Psoas muscle (tissue), 8 donors: ENCODE results near the gene RAF1. TPM values are rescaled to one million over a fixed set of nuclear protein-coding genes. Genes with fewer than 3 reads are reported as not detected.
A peak's percentile ranks its signal among the peaks of the same experiment; 100 is the strongest.

Source experiments
- ATAC-seq, 4 donors: fragments of 200-7000 bp; cut with Tn5 transposase; one replicate each; pipeline ENCODE4 v1.9.1; 2020; ENCODE audit warnings: moderate library complexity in 3 of 4, mild to moderate bottlenecking in 2 of 4
- DNase-seq, 2 donors: peaks; one replicate each; pipeline ENCODE4 v3.0.0-alpha.2; 2020
- H3K27ac ChIP-seq: fragments of 200-600 bp; one replicate; pipeline ENCODE4 v1.8.0; 2022
- H3K27me3 ChIP-seq, 3 donors: fragments of 200-600 bp in 1 of 3; one replicate each; pipeline versions ENCODE4 v1.6.1 to v1.8.0; 2013 to 2022; ENCODE audit warnings: low read length in 2 of 3, mild to moderate bottlenecking in 2 of 3, moderate library complexity in 1 of 3; ENCODE audit not compliant: insufficient read depth in 3 of 3
- H3K36me3 ChIP-seq, 2 donors: fragments of 200-600 bp in 1 of 2; one replicate each; pipeline versions ENCODE4 v1.6.1 to v1.8.0; 2013 to 2022; ENCODE audit warnings: low read depth in 1 of 2, mild to moderate bottlenecking in 1 of 2, moderate library complexity in 1 of 2; ENCODE audit not compliant: insufficient read depth in 1 of 2
- H3K4me1 ChIP-seq: fragments of 200-600 bp; one replicate; pipeline ENCODE4 v1.8.0; 2022
- H3K4me3 ChIP-seq: fragments of 200-600 bp; one replicate; pipeline ENCODE4 v1.8.0; 2022; ENCODE audit warnings: mild to moderate bottlenecking
- H3K9me3 ChIP-seq: fragments of 200-600 bp; one replicate; pipeline ENCODE4 v1.8.0; 2022
- WGBS, 3 donors: extraction: QIAGEN DNeasy Blood & Tissue Kit; methylation state at CpG; one replicate each; pipeline versions ENCODE4 v1.1.6 to v1.1.7; 2013; 5-methylcytosine and 5-hydroxymethylcytosine counted together
- intact Hi-C, 2 donors: fragments of 100-400 bp; cut with DNase I; formaldehyde crosslinking; loops; one replicate each; pipeline versions ENCODE4 v1.11.0 to v1.14.2; 2022
- polyA plus RNA-seq, 3 donors: library from polyadenylated mRNA; stranded (reverse); fragments of 200-250 nt; gene quantifications; one replicate each; pipeline ENCODE4 v1.2.3, GENCODE V29; 2013
- total RNA-seq, 4 donors: library from RNA; stranded (reverse); fragmentation: NEBNext Ultra II Directional in 2 of 4; extraction: Animal tissue kit (Norgen Biotek cat#: 25700) in 2 of 4; gene quantifications; one replicate each; pipeline versions ENCODE4 v1.2.1 to v1.2.4, GENCODE V29; 2021 to 2023
- TF ChIP-seq, protein P1 (sequence below): fragments of 200-600 bp; IDR thresholded peaks from one replicate; pipeline ENCODE4 v1.8.0; 2022; ENCODE audit warnings: antibody characterized with exemption
- donor health status: healthy with polysubstance abuse.
- donor health status: DM: no; HTN: no; CAD: no; lungs with moderate emphysema.
- donor health status: Bipolar disorder and iron deficiency.
- donor health status: healthy.
- donor health status: DM: yes; HTN: yes; CAD: no.
- donor health status: DM: no; HTN: no; CAD: no.
- donor health status: DM: no; HTN: no; CAD: no.
- donor health status: DM: yes; HTN: yes; CAD: no.

Gene RAF1
- total and polyA plus RNA-seq, 7 donors = 87.2 to 391 (median 155) TPM

DNA sequence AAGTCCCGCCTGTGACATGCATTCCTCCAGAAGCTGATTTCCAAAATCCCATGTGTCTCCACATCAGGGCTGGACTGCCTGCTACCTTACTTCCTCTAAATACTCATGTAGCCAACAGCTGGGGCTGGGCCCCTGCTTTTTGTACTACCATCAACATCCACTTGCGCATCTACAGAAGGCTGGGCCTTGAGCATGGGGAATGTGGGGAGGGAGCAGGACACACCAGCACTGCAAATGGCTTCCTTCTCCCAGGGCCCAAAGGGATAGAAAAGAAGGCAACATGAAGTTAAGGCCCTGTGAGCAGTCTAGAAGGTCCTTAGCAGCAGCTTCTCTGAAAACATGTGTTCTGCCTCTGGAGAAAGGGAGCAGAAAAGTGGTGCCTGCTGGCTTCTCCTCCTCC, 79.8 kb downstream of the RAF1 start:
- ATAC-seq (peak in 1 of 4 donors; percentile 4), DNase-seq (no peak)
- H3K36me3 ChIP-seq = peaks cover 3 to 97% of the 10 kb centered on the region in 2 donors
- peaks cover 19% of the 10 kb centered on the region for H3K4me1 ChIP-seq
- no peaks in the 10 kb centered on the region for H3K9me3 ChIP-seq
- H3K27ac ChIP-seq = no peak overlapping the region
- TF ChIP-seq, protein P1, sequence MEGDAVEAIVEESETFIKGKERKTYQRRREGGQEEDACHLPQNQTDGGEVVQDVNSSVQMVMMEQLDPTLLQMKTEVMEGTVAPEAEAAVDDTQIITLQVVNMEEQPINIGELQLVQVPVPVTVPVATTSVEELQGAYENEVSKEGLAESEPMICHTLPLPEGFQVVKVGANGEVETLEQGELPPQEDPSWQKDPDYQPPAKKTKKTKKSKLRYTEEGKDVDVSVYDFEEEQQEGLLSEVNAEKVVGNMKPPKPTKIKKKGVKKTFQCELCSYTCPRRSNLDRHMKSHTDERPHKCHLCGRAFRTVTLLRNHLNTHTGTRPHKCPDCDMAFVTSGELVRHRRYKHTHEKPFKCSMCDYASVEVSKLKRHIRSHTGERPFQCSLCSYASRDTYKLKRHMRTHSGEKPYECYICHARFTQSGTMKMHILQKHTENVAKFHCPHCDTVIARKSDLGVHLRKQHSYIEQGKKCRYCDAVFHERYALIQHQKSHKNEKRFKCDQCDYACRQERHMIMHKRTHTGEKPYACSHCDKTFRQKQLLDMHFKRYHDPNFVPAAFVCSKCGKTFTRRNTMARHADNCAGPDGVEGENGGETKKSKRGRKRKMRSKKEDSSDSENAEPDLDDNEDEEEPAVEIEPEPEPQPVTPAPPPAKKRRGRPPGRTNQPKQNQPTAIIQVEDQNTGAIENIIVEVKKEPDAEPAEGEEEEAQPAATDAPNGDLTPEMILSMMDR = no peak
- H3K27me3 ChIP-seq = no peaks in the 10 kb centered on the region
- 81 to 90% (median 83%) methylated on average over 2 of the region's 2 CpGs for WGBS, 3 donors
- no peak overlapping the region for H3K4me3 ChIP-seq
- intact Hi-C loops = no loop called here

DNA sequence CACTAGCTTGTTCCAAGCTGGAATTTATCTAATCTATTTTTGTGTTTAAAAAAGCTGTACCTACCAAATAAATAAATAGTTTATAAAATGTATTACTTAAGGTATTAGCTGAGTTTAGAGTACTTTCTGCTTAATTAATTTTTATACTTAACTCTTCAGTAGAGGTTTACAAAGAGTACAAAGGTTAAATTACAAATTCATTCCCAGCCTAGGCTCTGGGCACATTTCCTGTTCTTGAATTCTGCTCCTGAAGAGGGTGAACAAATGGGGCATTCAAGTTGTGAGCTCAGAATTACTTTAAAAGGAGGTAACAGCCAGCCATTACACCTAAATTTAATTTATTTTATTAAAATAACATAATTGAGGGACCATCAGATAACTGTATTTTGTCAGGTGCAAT, 80.6 kb downstream of the RAF1 start:
- TF ChIP-seq, protein P1 = no peak
- H3K36me3 ChIP-seq = peaks cover 3 to 97% of the 10 kb centered on the region in 2 donors
- intact Hi-C loops = no loop called here
- ATAC-seq (no peak), DNase-seq (no peak)
- no peaks in the 10 kb centered on the region for H3K27me3 ChIP-seq
- H3K9me3 ChIP-seq = no peaks in the 10 kb centered on the region
- H3K4me1 ChIP-seq = peaks cover 13% of the 10 kb centered on the region
- no peak overlapping the region for H3K4me3 ChIP-seq
- peak overlapping the region; percentile 6 for H3K27ac ChIP-seq

DNA sequence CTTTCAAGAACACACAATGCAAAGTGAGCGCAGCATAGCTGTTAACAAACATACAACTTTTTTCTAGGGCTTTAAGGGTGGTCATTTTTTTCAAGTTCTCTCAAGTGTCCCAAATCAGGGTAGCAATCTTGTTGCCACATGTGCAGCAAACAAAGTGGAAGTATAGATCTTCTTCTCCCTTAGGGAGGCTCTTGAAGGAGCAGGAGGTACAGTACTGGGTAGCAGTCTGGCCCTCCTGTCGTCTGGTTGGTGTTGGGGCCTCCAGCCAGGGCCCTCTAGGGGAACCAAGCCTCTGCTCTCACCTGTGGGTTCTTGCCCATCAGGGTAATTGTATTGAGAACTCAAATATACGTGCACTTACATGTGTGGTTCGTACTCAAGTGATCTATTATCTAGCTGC, 81.2 kb downstream of the RAF1 start:
- H3K9me3 ChIP-seq = no peaks in the 10 kb centered on the region
- no peaks in the 10 kb centered on the region for H3K27me3 ChIP-seq
- no peak overlapping the region for H3K4me3 ChIP-seq
- DNase-seq = no peak
- peaks cover 13% of the 10 kb centered on the region for H3K4me1 ChIP-seq
- intact Hi-C loops = no loop called here
- TF ChIP-seq, protein P1 = no peak
- H3K36me3 ChIP-seq = peaks cover 3 to 97% of the 10 kb centered on the region in 2 donors
- peak overlapping the region; percentile 6 for H3K27ac ChIP-seq
- ATAC-seq = no peak
- 70 to 88% (median 76%) methylated on average over 4 of the region's 4 CpGs for whole genome bisulfite sequencing, 3 donors

DNA sequence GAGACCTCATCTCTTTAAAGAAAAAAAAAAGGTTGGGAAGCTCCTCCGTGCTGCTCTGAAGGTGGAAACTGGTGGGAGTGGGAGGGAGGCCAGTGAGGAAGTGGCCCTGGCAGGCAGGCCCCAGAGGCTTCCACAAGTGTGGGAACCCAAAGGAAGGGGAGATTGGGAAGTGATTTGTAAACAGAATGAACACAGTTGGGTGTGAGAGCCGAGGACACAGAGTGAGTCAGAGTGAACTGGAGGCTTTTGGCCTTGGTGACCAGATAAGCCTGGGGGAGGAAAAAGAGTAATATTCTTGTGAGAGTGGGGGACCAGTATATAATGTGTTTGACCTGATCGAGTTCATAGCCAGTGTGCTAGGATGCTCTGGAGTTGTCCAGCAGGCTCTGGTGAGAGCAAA, 84.0 kb downstream of the RAF1 start:
- WGBS, 3 donors = 61 to 64% (median 63%) methylated on average over 3 of the region's 3 CpGs
- Histone ChIP-seq H3K27me3 (no peaks in the 10 kb centered on the region), H3K9me3 (no peaks in the 10 kb centered on the region), H3K4me3 (no peak overlapping the region), H3K4me1 (no peaks in the 10 kb centered on the region), H3K36me3 (peaks cover 11 to 99% of the 10 kb centered on the region in 2 donors), H3K27ac (no peak overlapping the region)
- intact Hi-C loops = no loop called here
- no peak for DNase-seq
- TF ChIP-seq, protein P1 = no peak
- ATAC-seq = peak in 1 of 4 donors; percentile 6

DNA sequence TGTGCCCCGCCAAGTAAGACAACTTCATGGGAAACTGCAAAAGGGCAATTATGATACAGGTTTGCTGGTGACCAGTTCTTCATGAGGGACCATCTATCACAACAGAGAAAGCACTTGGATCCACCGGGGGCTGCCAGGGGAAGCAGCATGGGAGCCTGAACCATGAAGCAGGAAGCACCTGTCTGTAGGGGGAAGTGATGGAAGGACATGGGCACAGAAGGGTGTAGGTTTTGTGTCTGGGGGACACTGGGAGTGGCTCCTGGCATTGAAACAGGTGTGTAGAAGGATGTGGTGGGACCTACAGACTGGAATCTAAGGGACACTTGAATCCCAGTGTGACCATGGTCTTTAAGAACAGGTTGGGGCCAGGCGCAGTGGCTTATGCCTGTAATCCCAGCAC, 84.5 kb downstream of the RAF1 start:
- Histone ChIP-seq H3K9me3 (no peaks in the 10 kb centered on the region), H3K36me3 (peaks cover 11 to 99% of the 10 kb centered on the region in 2 donors), H3K4me3 (no peak overlapping the region), H3K27me3 (no peaks in the 10 kb centered on the region), H3K4me1 (no peaks in the 10 kb centered on the region), H3K27ac (no peak overlapping the region)
- WGBS, 3 donors = 81 to 96% (median 94%) methylated on average over 3 of the region's 3 CpGs
- ATAC-seq (no peak), DNase-seq (no peak)
- intact Hi-C loops = no loop called here
- TF ChIP-seq, protein P1 = no peak
